GM18517 (cell line): ENCODE data around the gene STX18.
"Not testable (repeated sequence)": the region's sequence is repeated elsewhere in the genome, so short reads cannot be mapped to it uniquely, and the experiment has no call there.

Experiments used
- ATAC-seq: cut with Tn5 transposase; IDR thresholded peaks from one replicate; pipeline ENCODE4 v1.9.1; 2021; ENCODE audit warnings: mild to moderate bottlenecking, moderate library complexity; ENCODE audit not compliant: unreplicated experiment

Gene STX18

DNA sequence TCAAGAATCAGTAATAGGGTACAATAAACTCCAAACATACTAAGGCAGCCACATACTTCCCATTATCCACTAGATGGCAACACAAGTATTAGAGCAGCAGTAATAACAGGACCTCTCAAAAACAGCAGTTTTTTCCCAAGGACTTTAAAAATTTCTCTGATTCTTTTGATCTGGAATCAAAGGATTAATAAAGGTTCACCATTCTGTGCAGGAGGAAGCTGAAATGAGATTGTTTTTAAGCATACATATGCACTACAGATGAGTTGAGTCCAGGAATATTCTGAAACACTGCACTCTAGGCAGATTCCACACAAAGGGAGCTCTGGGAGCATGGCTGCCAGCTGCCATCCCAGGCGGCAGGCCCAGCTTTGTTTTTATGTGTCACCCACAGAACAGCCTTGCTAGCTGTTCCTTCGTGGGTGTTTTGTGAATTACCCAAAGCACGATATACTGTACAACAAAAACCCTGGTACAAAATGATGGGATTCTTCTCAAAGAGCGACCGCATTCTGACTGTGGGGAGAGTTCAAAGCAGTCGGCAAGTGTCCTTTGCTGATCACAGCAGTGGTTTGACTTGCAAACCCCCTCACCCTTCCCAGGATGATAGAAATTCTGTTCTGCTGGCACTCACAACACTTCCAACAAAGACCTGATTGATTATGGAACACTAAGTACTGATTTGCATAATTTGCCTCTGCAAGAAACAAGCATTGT lies 61.0 kb downstream of the STX18 start:
- no peak for ATAC-seq

DNA sequence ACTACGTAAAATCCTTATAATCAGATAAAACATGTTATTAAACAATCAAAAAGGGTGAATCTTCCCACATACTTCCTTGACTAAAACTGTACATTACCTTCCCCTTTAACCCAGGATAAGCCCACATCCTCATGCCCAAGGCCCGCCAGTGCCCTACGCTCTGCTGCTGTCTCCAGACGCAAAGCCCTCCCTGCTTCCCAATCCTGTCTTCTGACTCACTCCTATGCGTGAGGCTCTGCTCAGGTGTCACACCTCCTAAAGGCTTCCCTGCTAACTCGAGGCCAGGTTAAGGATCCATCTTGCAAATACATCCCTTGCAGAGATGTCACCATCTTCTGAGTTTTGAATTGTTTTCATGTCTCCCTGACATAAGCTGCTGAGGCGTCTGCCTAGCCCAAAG lies 61.6 kb downstream of the STX18 start:
- ATAC-seq = no peak

DNA sequence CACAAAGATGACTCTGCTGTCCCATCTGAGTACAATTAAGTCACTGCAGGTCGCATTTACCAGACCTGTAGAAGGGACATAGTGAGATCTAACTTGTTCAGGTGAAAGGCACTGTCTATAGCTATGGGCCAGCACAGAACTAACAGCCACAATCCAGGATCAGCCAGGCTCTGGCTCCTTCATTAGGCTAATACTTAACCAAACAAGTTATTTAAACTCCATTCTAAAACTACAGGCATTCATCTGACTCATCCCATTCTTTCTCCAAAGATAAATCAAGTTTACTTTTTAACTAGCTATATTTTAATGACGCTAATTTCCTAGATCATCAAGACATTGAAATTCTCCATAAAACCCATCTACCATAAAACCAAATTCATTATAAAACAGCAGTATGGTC lies 62.5 kb downstream of the STX18 start:
- ATAC-seq = no peak

DNA sequence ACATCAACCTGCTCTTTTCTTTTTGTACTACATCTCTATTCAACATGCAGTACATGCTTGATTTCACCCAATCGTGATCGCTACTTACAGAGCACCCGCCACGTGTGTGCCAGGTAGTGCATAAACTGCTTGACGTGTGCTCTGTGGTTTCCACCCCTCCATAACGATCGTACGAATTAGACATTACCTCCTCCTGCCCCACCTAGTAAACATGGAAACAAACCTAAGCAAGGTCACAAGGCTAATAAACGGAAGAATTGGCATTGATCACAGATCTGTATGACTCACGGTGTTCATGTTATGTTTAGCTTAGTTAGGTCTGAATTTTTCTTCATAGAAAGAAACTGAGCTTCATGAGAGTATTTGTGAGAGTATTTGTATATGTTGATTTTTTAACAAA lies 64.1 kb downstream of the STX18 start:
- no peak for ATAC-seq

GRCh38 chr4:4477391-4477790 lies 64.5 kb downstream of the STX18 start:
- no peak for ATAC-seq

DNA sequence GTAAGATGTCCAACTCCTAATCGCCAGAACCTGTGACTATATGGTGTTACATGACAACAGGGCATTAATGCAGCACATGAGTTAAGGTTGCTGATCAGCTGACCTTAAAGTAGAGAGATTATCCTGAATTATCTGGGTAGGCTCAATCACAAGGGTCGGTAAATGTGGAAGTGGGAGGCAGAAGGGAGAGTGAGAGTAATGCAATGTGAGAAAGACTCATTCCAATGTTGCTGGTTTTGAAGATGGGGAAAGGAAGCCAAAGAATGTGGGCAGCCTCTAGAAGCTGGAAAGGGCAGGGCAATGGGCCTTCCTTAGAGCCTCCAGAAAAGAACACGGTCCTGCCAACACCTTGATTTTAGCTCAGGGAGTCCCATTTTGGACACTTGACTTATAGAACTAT lies 67.4 kb downstream of the STX18 start:
- no peak for ATAC-seq

GRCh38 chr4:4472344-4472958 lies 69.4 kb downstream of the STX18 start:
- ATAC-seq = no peak

GRCh38 chr4:4471195-4471594 lies 70.7 kb downstream of the STX18 start:
- ATAC-seq = no peak

GRCh38 chr4:4470208-4470607 lies 71.6 kb downstream of the STX18 start:
- ATAC-seq = no peak

DNA sequence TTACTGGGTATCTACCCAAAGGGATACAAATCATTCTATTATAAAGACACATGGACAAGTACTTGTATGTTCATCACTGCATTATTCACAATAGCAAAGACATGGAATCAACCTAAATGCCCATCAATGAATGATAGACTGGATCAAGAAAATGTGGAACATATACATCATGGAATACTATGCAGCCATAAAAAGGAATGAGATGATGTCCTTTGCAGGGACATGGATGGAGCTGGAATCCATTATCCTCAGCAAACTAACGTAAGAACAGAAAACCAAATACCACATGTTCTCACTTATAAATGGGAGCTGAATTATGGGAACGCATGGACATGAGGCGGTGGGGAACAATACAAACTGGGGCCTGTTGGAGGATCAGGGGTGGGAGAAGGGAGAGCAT lies 76.6 kb downstream of the STX18 start:
- ATAC-seq = not testable (repeated sequence)

- ATAC-seq = no peak
Observed at GRCh38 chr4:4462970-4463369, 78.9 kb downstream of the STX18 start.

DNA sequence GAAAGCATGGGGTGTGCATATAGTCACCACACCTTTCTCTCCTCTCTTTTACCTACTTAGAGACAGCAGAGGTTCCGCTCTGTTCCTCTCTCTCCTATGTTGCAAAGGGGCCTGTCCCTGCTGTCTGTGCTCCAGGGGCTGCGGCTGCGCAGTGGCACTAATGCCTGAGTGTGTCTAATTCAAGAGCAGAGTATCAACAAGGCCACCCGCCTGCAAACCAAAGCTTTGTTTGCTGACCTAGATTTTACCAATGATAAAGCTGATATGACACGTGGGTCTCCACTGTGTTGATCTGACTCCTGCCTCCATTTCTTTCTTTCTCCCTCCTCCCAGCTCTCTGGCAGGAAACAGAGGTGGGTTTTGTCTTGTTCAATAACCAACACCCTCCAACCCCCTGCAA lies 80.0 kb downstream of the STX18 start:
- ATAC-seq = no peak

- no peak for ATAC-seq
Observed at GRCh38 chr4:4461178-4461577, 80.7 kb downstream of the STX18 start.

GRCh38 chr4:4460759-4461158 lies 81.1 kb downstream of the STX18 start:
- ATAC-seq = no peak

GRCh38 chr4:4459181-4459580 lies 82.7 kb downstream of the STX18 start:
- no peak for ATAC-seq

- ATAC-seq = no peak
Observed at GRCh38 chr4:4457803-4458553, 83.9 kb downstream of the STX18 start.

DNA sequence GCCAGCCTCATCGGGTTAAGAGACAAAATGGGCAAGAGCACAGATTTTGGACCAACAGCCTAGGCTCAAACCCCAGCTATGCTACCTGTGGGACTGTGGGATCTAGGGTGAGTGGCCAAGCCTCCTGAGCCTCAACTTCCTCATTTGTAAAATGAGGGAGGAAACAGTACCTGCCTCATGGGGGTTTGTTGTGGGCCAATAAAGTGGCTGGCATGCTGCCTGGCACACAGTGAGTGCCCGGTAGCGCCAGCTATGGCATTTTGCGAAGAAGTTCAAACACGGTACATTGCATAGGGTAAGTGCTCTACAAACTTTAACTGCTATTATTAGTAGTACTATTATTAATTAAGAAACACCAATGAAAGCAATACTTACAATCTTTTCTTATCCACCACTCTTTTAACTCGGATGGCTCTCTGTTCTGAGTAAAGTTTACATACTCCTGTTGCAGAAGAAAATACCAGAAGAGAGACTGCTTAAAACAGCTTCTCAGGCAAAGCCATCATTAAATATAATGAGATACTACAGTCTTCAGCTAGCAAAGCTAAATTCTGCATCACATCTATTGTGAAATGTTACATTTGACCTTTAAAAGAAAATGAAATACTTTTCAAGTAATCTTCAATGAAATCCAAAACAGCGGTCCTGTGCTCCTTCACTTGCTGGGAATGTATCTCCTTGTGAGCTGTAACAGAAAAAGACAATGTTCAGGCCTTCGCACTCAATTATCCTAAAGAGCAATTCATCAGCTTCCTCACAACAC lies 84.9 kb downstream of the STX18 start:
- ATAC-seq = no peak

DNA sequence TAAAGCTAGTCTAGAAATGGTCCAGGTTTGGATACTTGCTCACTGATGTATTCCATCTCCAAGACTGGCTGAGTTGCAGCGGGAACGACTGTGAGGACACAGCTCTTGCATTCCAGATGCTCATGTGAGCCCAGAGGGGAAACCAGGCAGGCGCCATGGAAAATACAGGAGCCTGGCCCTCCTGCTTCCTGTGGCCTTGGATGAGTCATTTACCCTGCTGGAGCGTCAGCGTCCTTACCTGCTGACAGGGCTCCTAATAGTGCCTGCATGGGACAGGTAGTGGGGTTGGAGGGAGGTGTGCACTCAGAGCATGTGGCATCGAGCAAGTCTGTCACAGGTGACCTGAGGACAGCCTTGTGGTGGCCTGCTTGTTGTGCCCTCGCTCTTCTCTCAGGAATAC lies 85.5 kb downstream of the STX18 start:
- ATAC-seq = no peak

DNA sequence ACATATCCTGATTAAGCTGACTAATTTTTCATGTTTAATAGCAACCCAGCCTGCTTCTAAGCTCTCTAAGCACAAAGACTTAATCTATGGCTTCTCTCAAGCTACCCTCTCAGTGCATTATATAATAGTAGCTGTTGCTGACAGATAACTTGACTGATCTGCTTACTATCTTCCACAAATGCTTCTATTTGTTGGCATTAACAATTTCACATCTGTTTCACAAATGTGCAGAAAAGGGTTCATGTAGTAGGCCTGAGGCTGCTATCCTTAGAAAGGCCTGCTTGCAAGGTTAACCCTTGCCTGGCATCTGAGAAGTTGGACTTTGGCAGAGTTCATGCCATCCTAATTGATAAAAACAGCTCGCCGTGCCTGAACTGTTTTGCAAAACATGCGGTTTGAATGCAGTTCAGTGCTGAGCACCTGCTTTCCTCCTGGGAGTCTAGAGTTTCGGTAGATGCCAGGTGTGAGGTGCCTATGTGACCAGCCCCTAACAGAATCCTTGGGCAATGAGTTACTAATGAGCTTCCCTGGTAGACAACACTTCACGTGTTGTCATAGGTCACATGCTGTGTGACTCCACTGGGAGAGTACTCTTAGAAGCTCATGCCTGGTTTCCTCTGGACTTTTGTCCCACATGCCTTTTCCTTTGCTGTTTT lies 86.5 kb downstream of the STX18 start:
- peak; percentile 85 for ATAC-seq

- no peak for ATAC-seq
Observed at GRCh38 chr4:4446434-4446833, 95.4 kb downstream of the STX18 start.

DNA sequence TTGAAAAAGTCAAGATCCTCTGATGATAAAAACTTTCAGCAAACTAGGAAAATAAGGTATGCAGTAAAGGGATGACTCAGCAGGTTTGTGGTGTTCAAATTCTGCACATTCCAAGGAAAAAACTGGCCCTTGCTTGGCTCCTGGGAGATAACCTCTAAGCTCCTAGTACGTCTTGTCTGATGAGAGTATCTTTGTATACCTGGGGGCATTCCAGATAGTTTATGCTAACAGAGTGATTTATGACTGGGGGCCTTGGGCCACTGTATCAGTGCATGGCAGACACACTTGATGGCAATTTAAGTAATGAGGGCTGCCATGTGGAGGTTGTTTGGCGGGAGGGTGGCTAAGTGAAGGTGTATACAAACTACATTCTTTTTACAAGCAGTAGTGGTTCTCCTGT lies 98.0 kb downstream of the STX18 start:
- ATAC-seq = no peak
